Nephron progenitor cell (in vitro differentiated cells): ENCODE results near the gene SFXN1.

Source experiments
- DNase-seq: peaks from one replicate; pipeline ENCODE4 v3.0.0; 2021
- H3K27ac Mint-ChIP-seq: 2 replicates; pipeline ENCODE4 v1.8.0; 2021; ENCODE audit warnings: mild to moderate bottlenecking, moderate library complexity, mixed read lengths
- H3K27me3 Mint-ChIP-seq: 2 replicates; pipeline ENCODE4 v1.8.0; 2021; ENCODE audit warnings: mild to moderate bottlenecking, low read depth, mixed read lengths; ENCODE audit not compliant: poor library complexity
- H3K36me3 Mint-ChIP-seq: 2 replicates; pipeline ENCODE4 v1.8.0; 2021; ENCODE audit warnings: low read depth, mixed read lengths
- H3K4me1 Mint-ChIP-seq: 2 replicates; pipeline ENCODE4 v1.8.0; 2021; ENCODE audit warnings: mixed read lengths
- H3K4me3 Mint-ChIP-seq: 2 replicates; pipeline ENCODE4 v1.8.0; 2021; ENCODE audit warnings: mild to moderate bottlenecking, moderate library complexity, mixed read lengths
- H3K9me3 Mint-ChIP-seq: 2 replicates; pipeline ENCODE4 v1.8.0; 2021; ENCODE audit warnings: mild to moderate bottlenecking, moderate library complexity, mixed read lengths
- CTCF ChIP-seq: fragments of 200-600 bp; sonication (generic); IDR thresholded peaks from 2 replicates; pipeline ENCODE4 v1.5.0; 2021; ENCODE audit warnings: antibody characterized with exemption

The SFXN1 gene

GRCh38 chr5:175464074-175464941 lies 14.1 kb upstream of the SFXN1 start:
- Mint-ChIP-seq H3K4me1 (peaks cover 16% of the 10 kb centered on the region), H3K9me3 (no peaks in the 10 kb centered on the region), H3K36me3 (no peaks in the 10 kb centered on the region), H3K4me3 (no peak overlapping the region), H3K27me3 (peaks cover 14% of the 10 kb centered on the region), H3K27ac (no peak overlapping the region)
- peak; percentile 73 for TF ChIP-seq CTCF
- peak; percentile 72 for DNase-seq

- Mint-ChIP-seq H3K27me3 (peaks cover 13% of the 10 kb centered on the region), H3K4me1 (peaks cover 16% of the 10 kb centered on the region), H3K36me3 (no peaks in the 10 kb centered on the region), H3K27ac (no peak overlapping the region), H3K4me3 (no peak overlapping the region), H3K9me3 (no peaks in the 10 kb centered on the region)
- no peak for DNase-seq
- no peak for TF ChIP-seq CTCF
These were observed 13.5 kb upstream of the SFXN1 start for GRCh38 chr5:175464942-175465233.

- no peak for TF ChIP-seq CTCF
- Mint-ChIP-seq H3K36me3 (no peaks in the 10 kb centered on the region), H3K27ac (no peak overlapping the region), H3K9me3 (no peaks in the 10 kb centered on the region), H3K27me3 (peaks cover 13% of the 10 kb centered on the region), H3K4me1 (peaks cover 16% of the 10 kb centered on the region), H3K4me3 (no peak overlapping the region)
- DNase-seq, result no peak
These were observed 13.1 kb upstream of the SFXN1 start for GRCh38 chr5:175465282-175465681.

- no peak overlapping the region for H3K27ac Mint-ChIP-seq
- H3K36me3 Mint-ChIP-seq, result no peaks in the 10 kb centered on the region
These were observed 11.6 kb upstream of the SFXN1 start for GRCh38 chr5:175466700-175467318.

GRCh38 chr5:175467983-175468690 lies 10.2 kb upstream of the SFXN1 start:
- Mint-ChIP-seq H3K4me1 (peaks cover 16% of the 10 kb centered on the region), H3K4me3 (peak overlapping the region; percentile 11), H3K27me3 (peaks cover 13% of the 10 kb centered on the region), H3K27ac (no peak overlapping the region), H3K36me3 (no peaks in the 10 kb centered on the region), H3K9me3 (no peaks in the 10 kb centered on the region)
- no peak for TF ChIP-seq CTCF
- DNase-seq, result no peak

More at GRCh38 chr5:175466700-175467318, 11.6 kb upstream of the SFXN1 start:
- no peak for TF ChIP-seq CTCF
- H3K27me3 Mint-ChIP-seq, result peaks cover 13% of the 10 kb centered on the region
- peaks cover 16% of the 10 kb centered on the region for H3K4me1 Mint-ChIP-seq
- no peaks in the 10 kb centered on the region for H3K9me3 Mint-ChIP-seq
- DNase-seq, result no peak
- H3K4me3 Mint-ChIP-seq, result no peak overlapping the region
